Right lung (tissue), 5 donors: Measurements from ENCODE around the gene TSSK6. TPM values are rescaled to one million over a fixed set of nuclear protein-coding genes. Genes with fewer than 3 reads are reported as not detected.

Experiments
- DNase-seq, 2 donors: peaks; one replicate each; pipeline ENCODE4 v3.0.0-alpha.2; 2013
- polyA plus RNA-seq, 5 donors: library from polyadenylated mRNA; unstranded; fragments of 120-200 nt; gene quantifications; one replicate each; pipeline versions ENCODE4 v1.2.1 to v1.2.3, GENCODE V29; 2013; ENCODE audit warnings: inconsistent platforms in 1 of 5, low replicate concordance in 1 of 5; ENCODE audit not compliant: insufficient read length in 5 of 5, insufficient read depth in 1 of 5

TSSK6 gene
- polyA plus RNA-seq, 5 donors = 0.69 to 1.6 (median 1.2) TPM

- DNase-seq = no peak
Observed at GRCh38 chr19:19506592-19506991, 8.8 kb downstream of the TSSK6 start.

- no peak for DNase-seq
Observed at GRCh38 chr19:19505669-19506326, 9.6 kb downstream of the TSSK6 start.

- no peak for DNase-seq
Observed at GRCh38 chr19:19504754-19505668, 10.3 kb downstream of the TSSK6 start.

GRCh38 chr19:19502808-19503602, 12.3 kb downstream of the TSSK6 start:
- no peak for DNase-seq

GRCh38 chr19:19502281-19502680, 13.1 kb downstream of the TSSK6 start:
- DNase-seq = no peak

GRCh38 chr19:19501798-19502197, 13.6 kb downstream of the TSSK6 start:
- no peak for DNase-seq

GRCh38 chr19:19500975-19501644, 14.2 kb downstream of the TSSK6 start:
- DNase-seq = no peak

- DNase-seq = no peak
Observed at GRCh38 chr19:19499272-19499995, 15.9 kb downstream of the TSSK6 start.

- DNase-seq = no peak
Observed at GRCh38 chr19:19498255-19498991, 16.9 kb downstream of the TSSK6 start.

- no peak for DNase-seq
Observed at GRCh38 chr19:19495614-19496603, 19.4 kb downstream of the TSSK6 start.

- DNase-seq = no peak
Observed at GRCh38 chr19:19493841-19494546, 21.4 kb downstream of the TSSK6 start.

GRCh38 chr19:19492026-19492610, 23.2 kb downstream of the TSSK6 start:
- DNase-seq = no peak

GRCh38 chr19:19491321-19492025, 23.9 kb downstream of the TSSK6 start:
- DNase-seq = no peak

- peak; percentile 72 to 85 for DNase-seq
Observed at GRCh38 chr19:19490214-19490968, 25.0 kb downstream of the TSSK6 start.

GRCh38 chr19:19489804-19490204, 25.5 kb downstream of the TSSK6 start:
- no peak for DNase-seq
